DOHH2 (cell line): Measurements from ENCODE around the gene TSKU.

Experiments used
- EZH2phosphoT487 ChIP-seq: fragments of 200-600 bp; sonication (generic); IDR thresholded peaks from 2 replicates; pipeline ENCODE4 v1.6.1; 2017; ENCODE audit warnings: borderline replicate concordance, mild to moderate bottlenecking, antibody characterized with exemption, low read length, moderate library complexity, mixed read lengths
- TF ChIP-seq, protein P1 (sequence below): fragments of 200-600 bp; sonication (generic); IDR thresholded peaks from one replicate; pipeline ENCODE4 v1.5.1; 2014; ENCODE audit warnings: antibody characterized with exemption, mild to moderate bottlenecking, low read depth, low read length; ENCODE audit not compliant: poor library complexity, severe bottlenecking

- TF ChIP-seq, protein P1, sequence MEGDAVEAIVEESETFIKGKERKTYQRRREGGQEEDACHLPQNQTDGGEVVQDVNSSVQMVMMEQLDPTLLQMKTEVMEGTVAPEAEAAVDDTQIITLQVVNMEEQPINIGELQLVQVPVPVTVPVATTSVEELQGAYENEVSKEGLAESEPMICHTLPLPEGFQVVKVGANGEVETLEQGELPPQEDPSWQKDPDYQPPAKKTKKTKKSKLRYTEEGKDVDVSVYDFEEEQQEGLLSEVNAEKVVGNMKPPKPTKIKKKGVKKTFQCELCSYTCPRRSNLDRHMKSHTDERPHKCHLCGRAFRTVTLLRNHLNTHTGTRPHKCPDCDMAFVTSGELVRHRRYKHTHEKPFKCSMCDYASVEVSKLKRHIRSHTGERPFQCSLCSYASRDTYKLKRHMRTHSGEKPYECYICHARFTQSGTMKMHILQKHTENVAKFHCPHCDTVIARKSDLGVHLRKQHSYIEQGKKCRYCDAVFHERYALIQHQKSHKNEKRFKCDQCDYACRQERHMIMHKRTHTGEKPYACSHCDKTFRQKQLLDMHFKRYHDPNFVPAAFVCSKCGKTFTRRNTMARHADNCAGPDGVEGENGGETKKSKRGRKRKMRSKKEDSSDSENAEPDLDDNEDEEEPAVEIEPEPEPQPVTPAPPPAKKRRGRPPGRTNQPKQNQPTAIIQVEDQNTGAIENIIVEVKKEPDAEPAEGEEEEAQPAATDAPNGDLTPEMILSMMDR = no peak
- TF ChIP-seq EZH2phosphoT487 = no peak
Observed at GRCh38 chr11:76846441-76846840, 63.3 kb downstream of the TSKU start.
